HG02759 (cell line): ENCODE results near the gene LITAF.
"Not testable (repeated sequence)": the region's sequence is repeated elsewhere in the genome, so short reads cannot be mapped to it uniquely, and the experiment has no call there.

Experiments used
- ATAC-seq: cut with Tn5 transposase; IDR thresholded peaks from one replicate; pipeline ENCODE4 v1.9.1; 2021; ENCODE audit warnings: mild to moderate bottlenecking, moderate library complexity; ENCODE audit not compliant: unreplicated experiment

Gene LITAF

GRCh38 chr16:11601425-11601824, 14.7 kb upstream of the LITAF start:
- no peak for ATAC-seq

GRCh38 chr16:11599579-11599978, 12.9 kb upstream of the LITAF start:
- no peak for ATAC-seq

- ATAC-seq, result no peak
Observed at GRCh38 chr16:11597235-11598095, 10.7 kb upstream of the LITAF start.

- ATAC-seq, result no peak
Observed at GRCh38 chr16:11596572-11597226, 10.0 kb upstream of the LITAF start.

- no peak for ATAC-seq
Observed at GRCh38 chr16:11593581-11593980, 6.9 kb upstream of the LITAF start.

- not testable (repeated sequence) for ATAC-seq
Observed at GRCh38 chr16:11593076-11593475, 6.4 kb upstream of the LITAF start.

GRCh38 chr16:11591630-11592029, 4.9 kb upstream of the LITAF start:
- not testable (repeated sequence) for ATAC-seq

GRCh38 chr16:11589198-11589550, 2.5 kb upstream of the LITAF start:
- no peak for ATAC-seq

- ATAC-seq, result no peak
Observed at GRCh38 chr16:11588321-11589197, 1.8 kb upstream of the LITAF start.

GRCh38 chr16:11587643-11588247, 1.0 kb upstream of the LITAF start:
- ATAC-seq, result no peak

- ATAC-seq, result peak; percentile 28
Observed at GRCh38 chr16:11586378-11586855, 302 bp downstream of the LITAF start.

- ATAC-seq, result no peak
Observed at GRCh38 chr16:11585460-11586377, 1.0 kb downstream of the LITAF start.

- no peak for ATAC-seq
Observed at GRCh38 chr16:11583889-11584565, 2.7 kb downstream of the LITAF start.

GRCh38 chr16:11583166-11583565, 3.6 kb downstream of the LITAF start:
- ATAC-seq, result no peak

GRCh38 chr16:11582157-11582814, 4.4 kb downstream of the LITAF start:
- no peak for ATAC-seq

- no peak for ATAC-seq
Observed at GRCh38 chr16:11581678-11582077, 5.0 kb downstream of the LITAF start.

GRCh38 chr16:11580451-11581086, 6.2 kb downstream of the LITAF start:
- no peak for ATAC-seq

GRCh38 chr16:11577290-11577660, 9.4 kb downstream of the LITAF start:
- ATAC-seq, result not testable (repeated sequence)
